Measurements from ENCODE around the gene INO80C. TPM values are rescaled to one million over a fixed set of nuclear protein-coding genes. Genes with fewer than 3 reads are reported as not detected.

Gene INO80C
- total RNA-seq, 3 donors from 2014 or later = 39.0 to 51.7 (median 41.8) TPM

GRCh38 chr18:35451916-35452315, 45.8 kb downstream of the INO80C start:
- Mint-ChIP-seq H3K36me3 (ENCODE audit: insufficient read depth) (peaks cover 2% of the 10 kb centered on the region), H3K27me3 (ENCODE audit: low read depth) (no peaks in the 10 kb centered on the region), H3K9me3 (peaks cover 5% of the 10 kb centered on the region), H3K4me1 (ENCODE audit: low read depth) (no peaks in the 10 kb centered on the region), H3K4me3 (no peak overlapping the region)
- DNase-seq (no peak), ATAC-seq (no peak)

GRCh38 chr18:35451032-35451431, 46.7 kb downstream of the INO80C start:
- Mint-ChIP-seq H3K4me1 (ENCODE audit: low read depth) (no peaks in the 10 kb centered on the region), H3K9me3 (peaks cover 5% of the 10 kb centered on the region), H3K27me3 (ENCODE audit: low read depth) (no peaks in the 10 kb centered on the region), H3K36me3 (ENCODE audit: insufficient read depth) (peaks cover 2% of the 10 kb centered on the region), H3K4me3 (no peak overlapping the region)
- ATAC-seq = no peak
- DNase-seq = no peak

GRCh38 chr18:35444636-35445035, 53.1 kb downstream of the INO80C start:
- Mint-ChIP-seq H3K27me3 (ENCODE audit: low read depth) (peaks cover 10% of the 10 kb centered on the region), H3K9me3 (no peaks in the 10 kb centered on the region), H3K36me3 (ENCODE audit: insufficient read depth) (no peaks in the 10 kb centered on the region), H3K4me1 (ENCODE audit: low read depth) (no peaks in the 10 kb centered on the region), H3K4me3 (no peak overlapping the region)
- no peak for DNase-seq
- no peak for ATAC-seq

- Mint-ChIP-seq H3K4me1 (ENCODE audit: low read depth) (no peaks in the 10 kb centered on the region), H3K27me3 (ENCODE audit: low read depth) (peaks cover 10% of the 10 kb centered on the region), H3K4me3 (no peak overlapping the region), H3K36me3 (ENCODE audit: insufficient read depth) (no peaks in the 10 kb centered on the region), H3K9me3 (no peaks in the 10 kb centered on the region)
- DNase-seq = no peak
- ATAC-seq = no peak
Measured at GRCh38 chr18:35443847-35444246, 53.9 kb downstream of the INO80C start.

- H3K36me3 Mint-ChIP-seq (ENCODE audit: insufficient read depth) = no peaks in the 10 kb centered on the region
- H3K4me1 Mint-ChIP-seq (ENCODE audit: low read depth) = no peaks in the 10 kb centered on the region
- DNase-seq (no peak), ATAC-seq (no peak)
- peaks cover 10% of the 10 kb centered on the region for H3K27me3 Mint-ChIP-seq (ENCODE audit: low read depth)
- no peaks in the 10 kb centered on the region for H3K9me3 Mint-ChIP-seq
- H3K4me3 Mint-ChIP-seq = no peak overlapping the region
Measured at GRCh38 chr18:35443434-35443833, 54.3 kb downstream of the INO80C start.

- H3K27me3 Mint-ChIP-seq (ENCODE audit: low read depth) = peaks cover 10% of the 10 kb centered on the region
- no peaks in the 10 kb centered on the region for H3K36me3 Mint-ChIP-seq (ENCODE audit: insufficient read depth)
- H3K4me3 Mint-ChIP-seq = no peak overlapping the region
- ATAC-seq = no peak
- no peaks in the 10 kb centered on the region for H3K4me1 Mint-ChIP-seq (ENCODE audit: low read depth)
- DNase-seq = no peak
- no peaks in the 10 kb centered on the region for H3K9me3 Mint-ChIP-seq
Measured at GRCh38 chr18:35442701-35443100, 55.1 kb downstream of the INO80C start.

GRCh38 chr18:35441857-35442595, 55.7 kb downstream of the INO80C start:
- no peak for DNase-seq
- no peaks in the 10 kb centered on the region for H3K4me1 Mint-ChIP-seq (ENCODE audit: low read depth)

GRCh38 chr18:35438480-35439234, 59.1 kb downstream of the INO80C start:
- H3K36me3 Mint-ChIP-seq (ENCODE audit: insufficient read depth) = peaks cover 4% of the 10 kb centered on the region
- no peak for ATAC-seq
- peaks cover 10% of the 10 kb centered on the region for H3K27me3 Mint-ChIP-seq (ENCODE audit: low read depth)
- no peaks in the 10 kb centered on the region for H3K4me1 Mint-ChIP-seq (ENCODE audit: low read depth)
- no peak for DNase-seq
- H3K9me3 Mint-ChIP-seq = peaks cover 13% of the 10 kb centered on the region
- no peak overlapping the region for H3K4me3 Mint-ChIP-seq

More at GRCh38 chr18:35441857-35442595, 55.7 kb downstream of the INO80C start:
- H3K4me3 Mint-ChIP-seq = no peak overlapping the region
- H3K36me3 Mint-ChIP-seq (ENCODE audit: insufficient read depth) = no peaks in the 10 kb centered on the region
- H3K9me3 Mint-ChIP-seq = no peaks in the 10 kb centered on the region
- no peak for ATAC-seq
- H3K27me3 Mint-ChIP-seq (ENCODE audit: low read depth) = peaks cover 10% of the 10 kb centered on the region

GRCh38 chr18:35437836-35438235, 59.9 kb downstream of the INO80C start:
- H3K4me3 Mint-ChIP-seq = no peak overlapping the region
- H3K4me1 Mint-ChIP-seq (ENCODE audit: low read depth) = no peaks in the 10 kb centered on the region
- peaks cover 4% of the 10 kb centered on the region for H3K36me3 Mint-ChIP-seq (ENCODE audit: insufficient read depth)
- ATAC-seq = no peak
- H3K27me3 Mint-ChIP-seq (ENCODE audit: low read depth) = peaks cover 10% of the 10 kb centered on the region
- DNase-seq = no peak
- peaks cover 13% of the 10 kb centered on the region for H3K9me3 Mint-ChIP-seq

- no peak for DNase-seq
- H3K27me3 Mint-ChIP-seq (ENCODE audit: low read depth) = peaks cover 5% of the 10 kb centered on the region
- H3K9me3 Mint-ChIP-seq = peaks cover 13% of the 10 kb centered on the region
- peaks cover 4% of the 10 kb centered on the region for H3K36me3 Mint-ChIP-seq (ENCODE audit: insufficient read depth)
- no peaks in the 10 kb centered on the region for H3K4me1 Mint-ChIP-seq (ENCODE audit: low read depth)
- no peak overlapping the region for H3K4me3 Mint-ChIP-seq
- ATAC-seq = no peak
Measured at GRCh38 chr18:35436076-35436649, 61.6 kb downstream of the INO80C start.

- DNase-seq (no peak), ATAC-seq (no peak)
- Mint-ChIP-seq H3K27me3 (ENCODE audit: low read depth) (peaks cover 4% of the 10 kb centered on the region), H3K9me3 (peaks cover 13% of the 10 kb centered on the region), H3K4me1 (ENCODE audit: low read depth) (no peaks in the 10 kb centered on the region), H3K4me3 (no peak overlapping the region), H3K36me3 (ENCODE audit: insufficient read depth) (peaks cover 4% of the 10 kb centered on the region)
Measured at GRCh38 chr18:35435401-35435800, 62.4 kb downstream of the INO80C start.

GRCh38 chr18:35432565-35433001, 65.2 kb downstream of the INO80C start:
- no peak for ATAC-seq
- no peaks in the 10 kb centered on the region for H3K4me1 Mint-ChIP-seq (ENCODE audit: low read depth)
- peaks cover 13% of the 10 kb centered on the region for H3K9me3 Mint-ChIP-seq
- H3K4me3 Mint-ChIP-seq = no peak overlapping the region
- H3K27me3 Mint-ChIP-seq (ENCODE audit: low read depth) = no peaks in the 10 kb centered on the region
- no peak for DNase-seq
- H3K36me3 Mint-ChIP-seq (ENCODE audit: insufficient read depth) = peaks cover 4% of the 10 kb centered on the region

GRCh38 chr18:35431374-35431741, 66.4 kb downstream of the INO80C start:
- DNase-seq = no peak
- Mint-ChIP-seq H3K4me3 (no peak overlapping the region), H3K36me3 (ENCODE audit: insufficient read depth) (peaks cover 4% of the 10 kb centered on the region), H3K27me3 (ENCODE audit: low read depth) (no peaks in the 10 kb centered on the region), H3K9me3 (peaks cover 13% of the 10 kb centered on the region), H3K4me1 (ENCODE audit: low read depth) (no peaks in the 10 kb centered on the region)
- no peak for ATAC-seq

- Mint-ChIP-seq H3K9me3 (peaks cover 11% of the 10 kb centered on the region), H3K36me3 (ENCODE audit: insufficient read depth) (peaks cover 4% of the 10 kb centered on the region), H3K4me1 (ENCODE audit: low read depth) (no peaks in the 10 kb centered on the region), H3K4me3 (no peak overlapping the region), H3K27me3 (ENCODE audit: low read depth) (no peaks in the 10 kb centered on the region)
- ATAC-seq (no peak), DNase-seq (no peak)
Measured at GRCh38 chr18:35430721-35431373, 66.9 kb downstream of the INO80C start.
